Measurements from ENCODE around the gene CBY1. TPM values are rescaled to one million over a fixed set of nuclear protein-coding genes. Genes with fewer than 3 reads are reported as not detected.

The CBY1 gene
- total RNA-seq, 1 experiment from 2014 or later = 12.9 TPM

DNA sequence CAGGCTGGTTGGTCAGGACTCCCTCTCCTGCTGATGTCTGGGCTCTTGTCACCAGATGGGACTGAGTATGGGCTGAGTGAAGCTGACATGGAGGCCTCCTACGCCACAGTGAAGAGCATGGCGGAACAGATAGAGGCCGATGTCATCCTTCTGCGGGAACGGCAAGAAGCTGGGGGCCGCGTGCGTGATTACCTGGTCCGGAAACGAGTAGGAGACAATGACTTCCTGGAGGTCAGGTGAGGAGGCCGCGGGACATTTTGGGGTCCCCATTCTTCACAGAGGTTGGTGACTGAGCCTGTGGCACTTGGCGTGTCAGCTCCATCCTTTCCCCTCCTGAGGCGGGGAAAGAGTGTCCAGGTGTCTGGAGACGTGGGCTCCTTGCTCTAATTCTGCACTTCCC lies 59.4 kb downstream of the CBY1 start:
- no peak overlapping the region for H3K4me2 ChIP-seq (ENCODE audit: low read length)
- H3K79me2 ChIP-seq (ENCODE audit: low read length) = peaks cover 62% of the 10 kb centered on the region
- ATAC-seq = no peak
- no peaks in the 10 kb centered on the region for H3F3A ChIP-seq (ENCODE audit: low read length, unreplicated experiment)
- DNase-seq = no peak
- ChIA-PET POLR2A (ENCODE audit: unreplicated experiment) (no interaction called here), CTCF (no interaction called here)
- H3K27me3 ChIP-seq (ENCODE audit: low read length) = no peaks in the 10 kb centered on the region
- BruUV-seq (replicated peaks) = no TSS peak
- no peak overlapping the region for H3K9ac ChIP-seq (ENCODE audit: low read length)
- H3K4me3 ChIP-seq (ENCODE audit: low read length) = no peak overlapping the region
- no peaks in the 10 kb centered on the region for H3K9me3 ChIP-seq (ENCODE audit: low read length)
- peaks cover 22% of the 10 kb centered on the region; the same call in 1 of the 2 replicates for H4K20me1 ChIP-seq (ENCODE audit: low read length)
- peaks cover 6% of the 10 kb centered on the region; the same call in 1 of the 2 replicates for H3K36me3 ChIP-seq (ENCODE audit: low read depth, low read length)
- H3K27ac ChIP-seq (ENCODE audit: low read length) = no peak overlapping the region
- intact Hi-C loops (cut with micrococcal nuclease) = no loop called here
- H2AFZ ChIP-seq (ENCODE audit: low read length) = no peak overlapping the region
- TF ChIP-seq, protein P1, sequence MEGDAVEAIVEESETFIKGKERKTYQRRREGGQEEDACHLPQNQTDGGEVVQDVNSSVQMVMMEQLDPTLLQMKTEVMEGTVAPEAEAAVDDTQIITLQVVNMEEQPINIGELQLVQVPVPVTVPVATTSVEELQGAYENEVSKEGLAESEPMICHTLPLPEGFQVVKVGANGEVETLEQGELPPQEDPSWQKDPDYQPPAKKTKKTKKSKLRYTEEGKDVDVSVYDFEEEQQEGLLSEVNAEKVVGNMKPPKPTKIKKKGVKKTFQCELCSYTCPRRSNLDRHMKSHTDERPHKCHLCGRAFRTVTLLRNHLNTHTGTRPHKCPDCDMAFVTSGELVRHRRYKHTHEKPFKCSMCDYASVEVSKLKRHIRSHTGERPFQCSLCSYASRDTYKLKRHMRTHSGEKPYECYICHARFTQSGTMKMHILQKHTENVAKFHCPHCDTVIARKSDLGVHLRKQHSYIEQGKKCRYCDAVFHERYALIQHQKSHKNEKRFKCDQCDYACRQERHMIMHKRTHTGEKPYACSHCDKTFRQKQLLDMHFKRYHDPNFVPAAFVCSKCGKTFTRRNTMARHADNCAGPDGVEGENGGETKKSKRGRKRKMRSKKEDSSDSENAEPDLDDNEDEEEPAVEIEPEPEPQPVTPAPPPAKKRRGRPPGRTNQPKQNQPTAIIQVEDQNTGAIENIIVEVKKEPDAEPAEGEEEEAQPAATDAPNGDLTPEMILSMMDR (conservative IDR thresholded peaks at IDR 0.05; ENCODE audit: low read depth, low read length) = no peak
- TF ChIP-seq EZH2phosphoT487 (IDR thresholded peaks at IDR 0.05; ENCODE audit: borderline replicate concordance, low read length) (no peak), EZH2 (IDR thresholded peaks at IDR 0.05; ENCODE audit: low read length, unreplicated experiment) (no peak)
- H3K4me1 ChIP-seq (ENCODE audit: insufficient read depth, low read length) = peaks cover 27% of the 10 kb centered on the region
- no peaks in the 10 kb centered on the region for H3K9me2 ChIP-seq (replicated peaks; ENCODE audit: low read length)

DNA sequence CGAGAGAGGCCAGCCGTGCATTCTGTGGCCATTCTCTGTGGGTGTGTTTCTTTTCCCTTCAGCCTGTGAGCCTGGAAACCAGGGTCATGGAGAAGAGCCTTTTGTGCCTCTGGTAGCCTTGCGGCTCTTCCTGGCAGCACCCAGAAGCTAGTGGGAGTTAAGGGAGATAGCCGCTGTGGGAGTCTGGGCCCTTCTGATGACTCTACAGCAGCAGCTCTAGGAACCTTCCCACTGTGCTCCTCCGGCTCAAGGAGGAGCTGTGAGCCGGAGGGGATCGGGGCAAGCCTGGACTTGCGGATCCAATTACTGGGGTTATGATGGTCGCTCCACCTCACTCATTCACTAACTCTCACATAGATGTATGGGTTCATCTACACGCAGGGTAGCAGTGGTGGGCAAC lies 59.8 kb downstream of the CBY1 start:
- H3K4me3 ChIP-seq (ENCODE audit: low read length) = no peak overlapping the region
- H3K79me2 ChIP-seq (ENCODE audit: low read length) = peaks cover 57% of the 10 kb centered on the region
- H2AFZ ChIP-seq (ENCODE audit: low read length) = no peak overlapping the region
- no peak overlapping the region for H3K9ac ChIP-seq (ENCODE audit: low read length)
- no peaks in the 10 kb centered on the region for H3K27me3 ChIP-seq (ENCODE audit: low read length)
- H3K27ac ChIP-seq (ENCODE audit: low read length) = no peak overlapping the region
- ChIA-PET CTCF (no interaction called here), POLR2A (ENCODE audit: unreplicated experiment) (no interaction called here)
- no peaks in the 10 kb centered on the region for H3F3A ChIP-seq (ENCODE audit: low read length, unreplicated experiment)
- no TSS peak for BruUV-seq (replicated peaks)
- no peaks in the 10 kb centered on the region for H3K9me2 ChIP-seq (replicated peaks; ENCODE audit: low read length)
- H3K4me1 ChIP-seq (ENCODE audit: insufficient read depth, low read length) = peaks cover 23% of the 10 kb centered on the region
- intact Hi-C loops (cut with micrococcal nuclease) = no loop called here
- TF ChIP-seq EZH2phosphoT487 (IDR thresholded peaks at IDR 0.05; ENCODE audit: borderline replicate concordance, low read length) (no peak), EZH2 (IDR thresholded peaks at IDR 0.05; ENCODE audit: low read length, unreplicated experiment) (no peak)
- TF ChIP-seq, protein P1 (conservative IDR thresholded peaks at IDR 0.05; ENCODE audit: low read depth, low read length) = no peak
- DNase-seq (no peak), ATAC-seq (no peak)
- no peak overlapping the region for H3K4me2 ChIP-seq (ENCODE audit: low read length)
- peaks cover 18% of the 10 kb centered on the region; the same call in 1 of the 2 replicates for H4K20me1 ChIP-seq (ENCODE audit: low read length)
- H3K36me3 ChIP-seq (ENCODE audit: low read depth, low read length) = peaks cover 6% of the 10 kb centered on the region; the same call in 1 of the 2 replicates
- H3K9me3 ChIP-seq (ENCODE audit: low read length) = no peaks in the 10 kb centered on the region

DNA sequence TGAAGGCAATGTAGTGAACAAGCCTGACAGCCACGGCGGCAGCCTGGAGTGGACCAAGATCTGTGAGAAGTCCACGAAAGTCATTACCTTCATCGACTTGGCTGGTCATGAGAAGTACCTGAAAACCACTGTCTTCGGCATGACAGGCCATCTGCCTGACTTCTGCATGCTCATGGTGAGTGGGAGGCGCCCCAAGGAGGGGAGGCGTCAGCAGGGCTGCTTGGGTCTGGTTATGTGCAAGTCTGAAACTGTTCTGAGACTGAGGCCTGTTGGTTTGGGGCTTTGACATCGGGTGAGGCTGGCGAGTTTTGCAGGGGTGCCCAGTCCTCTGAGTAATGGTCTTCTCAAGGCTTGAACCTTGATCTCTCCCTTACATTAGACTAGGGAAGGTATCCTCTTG lies 60.4 kb downstream of the CBY1 start:
- no peaks in the 10 kb centered on the region for H3K9me3 ChIP-seq (ENCODE audit: low read length)
- no peak overlapping the region for H3K27ac ChIP-seq (ENCODE audit: low read length)
- H3K4me2 ChIP-seq (ENCODE audit: low read length) = no peak overlapping the region
- H4K20me1 ChIP-seq (ENCODE audit: low read length) = peaks cover 18% of the 10 kb centered on the region; the same call in 1 of the 2 replicates
- no peak overlapping the region for H3K4me3 ChIP-seq (ENCODE audit: low read length)
- POLR2A ChIA-PET (ENCODE audit: unreplicated experiment) = no interaction called here
- H2AFZ ChIP-seq (ENCODE audit: low read length) = no peak overlapping the region
- H3K4me1 ChIP-seq (ENCODE audit: insufficient read depth, low read length) = peaks cover 22% of the 10 kb centered on the region
- H3K9ac ChIP-seq (ENCODE audit: low read length) = no peak overlapping the region
- H3K27me3 ChIP-seq (ENCODE audit: low read length) = no peaks in the 10 kb centered on the region
- ATAC-seq (no peak), DNase-seq (no peak)
- no peaks in the 10 kb centered on the region for H3K9me2 ChIP-seq (replicated peaks; ENCODE audit: low read length)
- peaks cover 52% of the 10 kb centered on the region for H3K79me2 ChIP-seq (ENCODE audit: low read length)
- no peaks in the 10 kb centered on the region for H3F3A ChIP-seq (ENCODE audit: low read length, unreplicated experiment)
- H3K36me3 ChIP-seq (ENCODE audit: low read depth, low read length) = peaks cover 9% of the 10 kb centered on the region; the same call in 1 of the 2 replicates
- intact Hi-C loops (cut with micrococcal nuclease) = no loop called here
- TF ChIP-seq EZH2phosphoT487 (IDR thresholded peaks at IDR 0.05; ENCODE audit: borderline replicate concordance, low read length) (no peak), EZH2 (IDR thresholded peaks at IDR 0.05; ENCODE audit: low read length, unreplicated experiment) (no peak)
- TF ChIP-seq, protein P1 (conservative IDR thresholded peaks at IDR 0.05; ENCODE audit: low read depth, low read length) = no peak
- no TSS peak for BruUV-seq (replicated peaks)
- CTCF ChIA-PET = no interaction called here

All from PC-3 (cell line).